ENCODE data around the gene SNRPD1. TPM values are rescaled to one million over a fixed set of nuclear protein-coding genes. Genes with fewer than 3 reads are reported as not detected.

The SNRPD1 gene
- total RNA-seq, 4 donors from 2014 or later, result 4.1 to 8.5 (median 6.7) TPM

GRCh38 chr18:21650311-21650710, 38.2 kb downstream of the SNRPD1 start:
- DNase-seq, result no peak
- intact Hi-C loops (cut with DNase I), result no loop called here
- Histone ChIP-seq H3K4me1 (no peaks in the 10 kb centered on the region), H3K9me3 (no peaks in the 10 kb centered on the region), H3K27me3 (no peaks in the 10 kb centered on the region), H3K4me3 (replicated peaks in 1 of 3) (no peak overlapping the region), H3K27ac (no peak overlapping the region), H3K36me3 (no peaks in the 10 kb centered on the region)
- 92 to 96% methylated on average over 1 of the region's 1 CpG for WGBS, 2 donors
- TF ChIP-seq POLR2A (IDR thresholded peaks at IDR 0.05) (no peak), CTCF (IDR thresholded peaks at IDR 0.05) (no peak)

GRCh38 chr18:21652073-21652472, 40.0 kb downstream of the SNRPD1 start:
- Histone ChIP-seq H3K4me3 (replicated peaks in 1 of 3) (no peak overlapping the region), H3K9me3 (no peaks in the 10 kb centered on the region), H3K27ac (no peak overlapping the region), H3K4me1 (no peaks in the 10 kb centered on the region), H3K27me3 (no peaks in the 10 kb centered on the region), H3K36me3 (peaks cover 0 to 5% of the 10 kb centered on the region in 2 donors)
- no peak for DNase-seq
- intact Hi-C loops (cut with DNase I), result no loop called here
- TF ChIP-seq POLR2A (IDR thresholded peaks at IDR 0.05), result no peak
- TF ChIP-seq CTCF (IDR thresholded peaks at IDR 0.05), result no peak
- WGBS, 2 donors, result 98 to 99% methylated on average over 4 of the region's 4 CpGs

- intact Hi-C loops (cut with DNase I), result no loop called here
- DNase-seq, result no peak
- Histone ChIP-seq H3K4me1 (no peaks in the 10 kb centered on the region), H3K9me3 (no peaks in the 10 kb centered on the region), H3K27ac (no peak overlapping the region), H3K27me3 (no peaks in the 10 kb centered on the region), H3K36me3 (peaks cover 0 to 5% of the 10 kb centered on the region in 2 donors), H3K4me3 (replicated peaks in 1 of 3) (no peak overlapping the region)
- WGBS, 2 donors, result 93 to 95% methylated on average over 3 of the region's 3 CpGs
- TF ChIP-seq CTCF (IDR thresholded peaks at IDR 0.05), result no peak
- no peak for TF ChIP-seq POLR2A (IDR thresholded peaks at IDR 0.05)
Measured at GRCh38 chr18:21653361-21653760, 41.2 kb downstream of the SNRPD1 start.

- Histone ChIP-seq H3K27ac (no peak overlapping the region), H3K4me3 (replicated peaks in 1 of 3) (no peak overlapping the region), H3K4me1 (no peaks in the 10 kb centered on the region), H3K9me3 (no peaks in the 10 kb centered on the region), H3K27me3 (no peaks in the 10 kb centered on the region), H3K36me3 (peaks cover 0 to 8% of the 10 kb centered on the region in 2 donors)
- no peak for TF ChIP-seq CTCF (IDR thresholded peaks at IDR 0.05)
- intact Hi-C loops (cut with DNase I), result no loop called here
- DNase-seq, result no peak
Measured at GRCh38 chr18:21656402-21656801, 44.3 kb downstream of the SNRPD1 start.

- DNase-seq, result no peak
- intact Hi-C loops (cut with DNase I), result no loop called here
- no peak overlapping the region for H3K27ac ChIP-seq
- H3K4me3 ChIP-seq (replicated peaks in 1 of 3), result no peak overlapping the region
- no peaks in the 10 kb centered on the region for H3K9me3 ChIP-seq
- H3K27me3 ChIP-seq, result no peaks in the 10 kb centered on the region
- WGBS, 2 donors, result 90 to 91% methylated on average over 2 of the region's 2 CpGs
- peaks cover 5 to 9% of the 10 kb centered on the region in 2 donors for H3K4me1 ChIP-seq
- no peak for TF ChIP-seq CTCF (IDR thresholded peaks at IDR 0.05)
- TF ChIP-seq POLR2A (IDR thresholded peaks at IDR 0.05), result no peak
- peaks cover 0 to 8% of the 10 kb centered on the region in 2 donors for H3K36me3 ChIP-seq
Measured at GRCh38 chr18:21660078-21660477, 48.0 kb downstream of the SNRPD1 start.
